Panc1 (cell line): Measurements from ENCODE around the gene FAM184B.

Experiments used
- POLR2AphosphoS5 ChIP-seq: IDR thresholded peaks from 2 replicates; pipeline ENCODE4 v1.6.1; 2012; ENCODE audit warnings: mild to moderate bottlenecking, low read depth, low read length, moderate library complexity
- SIN3A ChIP-seq: IDR thresholded peaks from 2 replicates; pipeline ENCODE4 v1.6.1; 2012; ENCODE audit warnings: low read depth, mild to moderate bottlenecking, low read length, moderate library complexity, borderline replicate concordance; ENCODE audit not compliant: insufficient read depth
- TCF7L2 ChIP-seq: IDR thresholded peaks from 2 replicates; pipeline ENCODE4 v1.6.1; 2011; ENCODE audit warnings: mild to moderate bottlenecking, low read depth, low read length, inconsistent platforms
- TF ChIP-seq, protein P1 (sequence below): fragments of 450-650 bp; IDR thresholded peaks from 2 replicates; pipeline ENCODE4 v1.5.1; 2017; ENCODE audit warnings: mild to moderate bottlenecking
- TF ChIP-seq, protein P2 (sequence below), 2 experiments: IDR thresholded peaks; 2 replicates each; pipeline ENCODE4 v1.6.1; 2011 to 2012; ENCODE audit warnings: low read depth in 2 of 2, control low read depth in 1 of 2, low read length in 1 of 2, mild to moderate bottlenecking in 1 of 2, moderate library complexity in 1 of 2; ENCODE audit not compliant: insufficient read depth in 1 of 2

DNA sequence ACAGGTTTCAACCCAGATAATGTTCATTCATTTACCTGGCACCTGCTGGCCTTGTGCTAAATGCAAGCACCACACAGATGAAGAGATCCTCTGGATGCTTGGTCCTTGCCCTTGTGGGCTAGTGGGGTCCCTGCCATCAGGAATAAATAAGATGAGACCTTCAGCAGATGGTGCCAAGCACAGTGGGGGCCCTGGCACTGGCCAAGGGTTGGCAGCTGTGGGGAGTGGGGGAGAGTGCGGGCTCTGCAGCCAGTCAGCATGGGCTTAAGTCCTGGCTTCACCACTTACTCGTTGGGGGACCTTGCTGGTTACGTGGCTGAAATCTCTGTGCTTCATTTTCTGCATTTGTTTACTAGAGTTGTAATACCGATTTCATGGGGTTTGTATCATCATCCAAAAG lies 197.5 kb downstream of the FAM184B start:
- TF ChIP-seq, protein P1, sequence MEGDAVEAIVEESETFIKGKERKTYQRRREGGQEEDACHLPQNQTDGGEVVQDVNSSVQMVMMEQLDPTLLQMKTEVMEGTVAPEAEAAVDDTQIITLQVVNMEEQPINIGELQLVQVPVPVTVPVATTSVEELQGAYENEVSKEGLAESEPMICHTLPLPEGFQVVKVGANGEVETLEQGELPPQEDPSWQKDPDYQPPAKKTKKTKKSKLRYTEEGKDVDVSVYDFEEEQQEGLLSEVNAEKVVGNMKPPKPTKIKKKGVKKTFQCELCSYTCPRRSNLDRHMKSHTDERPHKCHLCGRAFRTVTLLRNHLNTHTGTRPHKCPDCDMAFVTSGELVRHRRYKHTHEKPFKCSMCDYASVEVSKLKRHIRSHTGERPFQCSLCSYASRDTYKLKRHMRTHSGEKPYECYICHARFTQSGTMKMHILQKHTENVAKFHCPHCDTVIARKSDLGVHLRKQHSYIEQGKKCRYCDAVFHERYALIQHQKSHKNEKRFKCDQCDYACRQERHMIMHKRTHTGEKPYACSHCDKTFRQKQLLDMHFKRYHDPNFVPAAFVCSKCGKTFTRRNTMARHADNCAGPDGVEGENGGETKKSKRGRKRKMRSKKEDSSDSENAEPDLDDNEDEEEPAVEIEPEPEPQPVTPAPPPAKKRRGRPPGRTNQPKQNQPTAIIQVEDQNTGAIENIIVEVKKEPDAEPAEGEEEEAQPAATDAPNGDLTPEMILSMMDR, result no peak
- no peak for TF ChIP-seq POLR2AphosphoS5
- TF ChIP-seq TCF7L2, result no peak
- TF ChIP-seq, protein P2, sequence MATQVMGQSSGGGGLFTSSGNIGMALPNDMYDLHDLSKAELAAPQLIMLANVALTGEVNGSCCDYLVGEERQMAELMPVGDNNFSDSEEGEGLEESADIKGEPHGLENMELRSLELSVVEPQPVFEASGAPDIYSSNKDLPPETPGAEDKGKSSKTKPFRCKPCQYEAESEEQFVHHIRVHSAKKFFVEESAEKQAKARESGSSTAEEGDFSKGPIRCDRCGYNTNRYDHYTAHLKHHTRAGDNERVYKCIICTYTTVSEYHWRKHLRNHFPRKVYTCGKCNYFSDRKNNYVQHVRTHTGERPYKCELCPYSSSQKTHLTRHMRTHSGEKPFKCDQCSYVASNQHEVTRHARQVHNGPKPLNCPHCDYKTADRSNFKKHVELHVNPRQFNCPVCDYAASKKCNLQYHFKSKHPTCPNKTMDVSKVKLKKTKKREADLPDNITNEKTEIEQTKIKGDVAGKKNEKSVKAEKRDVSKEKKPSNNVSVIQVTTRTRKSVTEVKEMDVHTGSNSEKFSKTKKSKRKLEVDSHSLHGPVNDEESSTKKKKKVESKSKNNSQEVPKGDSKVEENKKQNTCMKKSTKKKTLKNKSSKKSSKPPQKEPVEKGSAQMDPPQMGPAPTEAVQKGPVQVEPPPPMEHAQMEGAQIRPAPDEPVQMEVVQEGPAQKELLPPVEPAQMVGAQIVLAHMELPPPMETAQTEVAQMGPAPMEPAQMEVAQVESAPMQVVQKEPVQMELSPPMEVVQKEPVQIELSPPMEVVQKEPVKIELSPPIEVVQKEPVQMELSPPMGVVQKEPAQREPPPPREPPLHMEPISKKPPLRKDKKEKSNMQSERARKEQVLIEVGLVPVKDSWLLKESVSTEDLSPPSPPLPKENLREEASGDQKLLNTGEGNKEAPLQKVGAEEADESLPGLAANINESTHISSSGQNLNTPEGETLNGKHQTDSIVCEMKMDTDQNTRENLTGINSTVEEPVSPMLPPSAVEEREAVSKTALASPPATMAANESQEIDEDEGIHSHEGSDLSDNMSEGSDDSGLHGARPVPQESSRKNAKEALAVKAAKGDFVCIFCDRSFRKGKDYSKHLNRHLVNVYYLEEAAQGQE (IDR thresholded peaks at IDR 0.05; ENCODE audit: insufficient read depth in 1 of 2, low read depth in 2 of 2, low read length in 1 of 2), result no peak
- TF ChIP-seq SIN3A, result no peak
